Stimulated activated CD8-positive, alpha-beta memory T cell treated with anti-CD3 and anti-CD28 coated beads, Interleukin-15, amount 100 ng/mL, for 48 hours (primary cell): ENCODE measurements around the gene XPO1.

Experiments
- DNase-seq, 2 donors: peaks; one replicate each; pipeline ENCODE4 v3.0.0-alpha.2; 2020; ENCODE audit warnings: low read depth in 2 of 2

Gene XPO1

DNA sequence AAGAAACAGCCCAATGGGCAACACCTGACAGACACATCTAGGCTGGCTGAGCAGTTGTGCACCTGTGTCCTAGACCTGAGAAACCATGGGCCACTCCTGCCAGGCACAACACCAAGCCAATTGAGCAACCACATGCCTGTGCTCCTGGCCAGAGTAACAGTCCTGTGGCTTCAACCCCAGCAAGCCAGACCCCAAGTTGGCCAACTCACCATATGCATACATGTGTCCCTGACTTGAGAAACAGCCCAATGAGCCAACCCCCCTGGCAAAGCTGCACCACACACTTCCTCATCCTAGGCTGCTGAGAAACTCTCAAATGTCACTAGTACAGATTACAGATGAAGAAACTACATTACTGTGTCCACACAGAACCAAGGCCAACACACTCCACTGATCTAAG is 103.8 kb downstream of the XPO1 start:
- DNase-seq: no peak

- DNase-seq: no peak
Observed at GRCh38 chr2:61433606-61434005, 104.5 kb downstream of the XPO1 start.

DNA sequence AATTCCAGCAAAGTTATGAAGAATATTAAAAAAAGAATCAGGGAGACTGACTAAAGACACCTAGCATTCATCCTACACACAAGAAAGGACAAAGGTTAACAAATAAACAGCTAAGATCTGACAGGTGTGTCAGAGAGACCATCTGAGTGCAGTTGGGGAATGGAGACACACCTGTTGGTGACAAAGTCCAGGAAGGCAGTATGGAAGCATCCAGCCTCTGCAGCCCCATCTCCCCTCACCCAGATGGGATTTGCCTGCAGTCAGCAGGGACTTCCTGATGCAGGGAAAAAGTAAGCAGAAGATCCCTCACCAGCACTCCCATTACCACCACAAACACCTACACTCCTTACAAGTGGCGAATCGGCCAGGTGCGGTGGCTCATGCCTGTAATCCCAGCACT is 105.2 kb downstream of the XPO1 start:
- DNase-seq: no peak

GRCh38 chr2:61431345-61431744 is 106.8 kb downstream of the XPO1 start:
- no peak for DNase-seq
